GM13976 (cell line): ENCODE measurements around the gene FHOD3.

ENCODE experiments used
- DNase-seq: peaks from one replicate; pipeline ENCODE4 v3.0.0; 2012; ENCODE audit warnings: low spot score
- CTCF ChIP-seq: IDR thresholded peaks from 2 replicates; pipeline ENCODE4 v1.5.1; 2012; ENCODE audit warnings: borderline replicate concordance, mild to moderate bottlenecking; ENCODE audit not compliant: insufficient read depth; ENCODE audit errors: extremely low read depth, missing control alignments, control extremely low read depth
- in situ Hi-C: fragments of 300-500 bp; cut with MboI; formaldehyde crosslinking; loops from one replicate; pipeline ENCODE4 v1.12.0; 2022; ENCODE audit warnings: low sequenced_read_pairs, mixed read lengths, inconsistent platforms; ENCODE audit not compliant: unreplicated experiment

FHOD3 gene

GRCh38 chr18:36667811-36668210, 370.3 kb downstream of the FHOD3 start:
- no peak for TF ChIP-seq CTCF
- in situ Hi-C loops: no loop called here
- DNase-seq: no peak

DNA sequence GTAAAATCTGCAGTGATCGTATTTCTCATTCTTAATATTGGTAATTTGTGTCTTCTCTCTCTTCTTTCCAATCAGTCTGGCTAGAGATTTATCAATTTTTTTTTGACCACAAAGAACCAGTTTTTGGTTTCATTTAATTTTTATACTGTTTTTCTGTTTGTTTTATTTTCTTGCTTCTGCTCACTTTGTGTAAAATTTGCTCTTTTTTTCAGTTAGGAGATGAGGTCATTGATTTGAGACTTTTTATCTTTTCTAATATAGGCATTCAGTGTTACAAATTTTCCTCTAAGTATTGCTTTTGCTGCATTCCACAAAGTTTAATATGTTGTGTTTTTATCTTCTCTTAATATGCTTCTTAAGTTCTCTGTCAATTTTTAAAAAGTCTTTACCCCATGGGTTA, 370.8 kb downstream of the FHOD3 start:
- TF ChIP-seq CTCF: no peak
- in situ Hi-C loops: no loop called here

DNA sequence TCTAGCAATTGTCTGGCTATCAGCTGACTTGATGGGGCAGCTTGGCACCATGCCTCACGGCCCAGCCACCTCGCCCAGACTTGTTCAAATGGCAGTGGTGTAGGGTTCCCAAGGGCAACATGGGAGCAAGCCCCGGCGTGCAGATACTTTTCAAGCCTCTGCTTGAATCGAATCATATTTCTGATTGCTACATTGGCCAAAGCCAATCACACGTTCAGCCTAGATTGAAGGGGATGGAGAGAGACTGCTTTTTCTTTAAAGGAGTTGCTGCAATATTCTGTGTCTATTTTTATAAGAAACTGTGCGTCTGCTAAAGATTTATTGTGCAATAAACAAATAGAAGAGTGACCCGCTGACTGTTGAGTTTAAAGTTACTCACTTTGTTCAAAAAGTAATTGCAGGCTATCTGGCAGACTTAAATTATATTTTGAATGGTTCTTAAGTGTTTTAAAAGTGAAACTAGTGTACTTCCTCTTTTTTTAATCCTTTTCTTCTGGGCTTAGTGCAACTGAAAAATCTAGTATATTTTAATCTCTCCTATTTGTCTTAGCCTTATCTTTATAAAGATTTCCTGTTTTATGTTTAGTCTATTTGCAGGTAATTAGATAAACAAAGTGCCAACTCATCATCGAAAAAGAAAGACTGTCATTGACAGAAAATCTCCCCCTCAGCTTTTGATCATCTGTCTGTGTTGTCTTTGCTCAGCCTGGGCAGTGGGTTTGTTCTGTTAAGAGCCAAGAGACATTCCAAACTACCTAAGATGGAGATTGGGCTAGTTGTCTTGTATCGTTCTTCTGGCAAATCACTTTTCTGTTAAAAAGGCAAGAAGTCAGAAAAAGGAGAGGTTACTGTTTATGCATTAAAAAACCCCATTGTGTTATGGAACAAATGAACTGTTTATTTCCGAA, 375.2 kb downstream of the FHOD3 start:
- TF ChIP-seq CTCF: no peak
- DNase-seq: no peak

More for the DNA sequence above, 370.8 kb downstream of the FHOD3 start:
- DNase-seq: no peak

GRCh38 chr18:36673452-36673851, 375.9 kb downstream of the FHOD3 start:
- in situ Hi-C loops: no loop called here
- DNase-seq: no peak
- no peak for TF ChIP-seq CTCF

More for the DNA sequence above, 375.2 kb downstream of the FHOD3 start:
- in situ Hi-C loops: no loop called here

DNA sequence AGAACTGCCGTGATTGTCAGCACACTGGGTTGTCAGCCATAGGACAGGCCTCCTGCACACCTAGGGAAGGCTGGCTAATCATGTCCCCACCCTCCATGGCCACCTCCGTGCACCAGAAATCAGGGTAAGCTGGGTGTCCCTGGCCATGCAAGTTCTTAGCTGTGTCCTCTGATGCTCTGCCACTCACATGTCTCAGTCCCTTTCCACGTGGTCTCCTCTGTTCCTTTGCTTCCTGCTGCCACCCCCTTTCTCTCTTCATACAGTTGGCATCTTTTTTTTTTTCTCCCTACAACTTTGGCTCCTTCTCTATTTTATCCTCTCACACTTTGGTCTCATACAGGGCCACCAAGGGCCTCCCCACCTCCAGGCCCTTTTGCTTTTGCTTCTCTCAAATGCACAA, 377.6 kb downstream of the FHOD3 start:
- in situ Hi-C loops: no loop called here
- TF ChIP-seq CTCF: no peak
- DNase-seq: no peak

GRCh38 chr18:36675542-36675941, 378.0 kb downstream of the FHOD3 start:
- TF ChIP-seq CTCF: no peak
- no peak for DNase-seq
- in situ Hi-C loops: no loop called here

DNA sequence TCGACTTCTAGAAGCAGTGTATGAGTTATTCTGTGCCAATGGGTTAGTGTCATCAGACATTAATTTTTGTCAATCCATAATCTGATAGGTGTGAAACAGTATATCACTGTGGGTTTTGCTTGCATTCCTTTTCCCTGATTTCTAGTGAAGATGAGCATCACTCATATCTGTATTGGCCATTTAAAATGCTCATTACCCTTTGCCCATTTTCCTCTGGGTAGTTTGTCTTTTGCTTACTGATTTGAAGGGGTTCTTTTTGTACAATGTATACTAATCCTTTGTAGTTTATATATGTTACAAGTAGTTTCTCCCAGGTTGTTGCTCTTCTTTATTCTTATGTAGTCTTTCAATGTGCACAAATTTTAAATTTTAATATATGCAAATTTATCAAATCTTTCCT, 379.1 kb downstream of the FHOD3 start:
- TF ChIP-seq CTCF: no peak
- DNase-seq: no peak
- in situ Hi-C loops: no loop called here
